NCI-H2227 (cell line): ENCODE measurements around the gene NIPA2.
A peak's percentile ranks its signal among the peaks of the same experiment; 100 is the strongest.
"Not testable (repeated sequence)": the region's sequence is repeated elsewhere in the genome, so short reads cannot be mapped to it uniquely, and the experiment has no call there.

Source experiments
- DNase-seq: peaks from one replicate; lab custom pipeline; 2025; ENCODE audit not compliant: unreplicated experiment; lab: John Stamatoyannopoulos, UW

Gene NIPA2

GRCh38 chr15:22838292-22839042 is at the start of gene NIPA2:
NIPA2 (plus strand) TSS chr15:22838666; CDS start chr15:22851732, 13,066 bp downstream.
- DNase-seq: peak; percentile 98

GRCh38 chr15:22794063-22794462 is 44.4 kb upstream of the NIPA2 start:
- DNase-seq: no peak

- DNase-seq: no peak
These were observed 43.8 kb upstream of the NIPA2 start for GRCh38 chr15:22794621-22795167.

GRCh38 chr15:22795206-22796063 is 43.0 kb upstream of the NIPA2 start:
- no peak for DNase-seq

DNA sequence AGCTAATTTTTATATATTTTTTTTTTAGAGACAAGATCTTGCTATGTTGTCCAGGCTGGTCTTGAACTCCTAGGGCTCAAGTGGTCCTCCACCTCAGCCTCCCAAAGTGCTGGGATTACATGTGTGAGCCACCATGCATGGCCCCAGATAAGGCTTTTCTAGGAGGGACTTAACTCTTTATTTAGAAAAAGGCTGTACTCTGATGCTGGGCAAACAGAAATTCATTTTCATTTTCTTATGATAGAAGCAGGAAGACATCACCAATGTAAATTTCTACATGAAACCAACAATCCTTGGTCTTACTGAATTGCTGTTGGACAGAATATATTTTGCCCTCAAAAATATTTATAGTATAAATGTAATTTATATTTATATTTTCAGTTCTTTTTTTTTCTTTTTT is 42.4 kb upstream of the NIPA2 start:
- no peak for DNase-seq

GRCh38 chr15:22799902-22800301 is 38.6 kb upstream of the NIPA2 start:
- no peak for DNase-seq

DNA sequence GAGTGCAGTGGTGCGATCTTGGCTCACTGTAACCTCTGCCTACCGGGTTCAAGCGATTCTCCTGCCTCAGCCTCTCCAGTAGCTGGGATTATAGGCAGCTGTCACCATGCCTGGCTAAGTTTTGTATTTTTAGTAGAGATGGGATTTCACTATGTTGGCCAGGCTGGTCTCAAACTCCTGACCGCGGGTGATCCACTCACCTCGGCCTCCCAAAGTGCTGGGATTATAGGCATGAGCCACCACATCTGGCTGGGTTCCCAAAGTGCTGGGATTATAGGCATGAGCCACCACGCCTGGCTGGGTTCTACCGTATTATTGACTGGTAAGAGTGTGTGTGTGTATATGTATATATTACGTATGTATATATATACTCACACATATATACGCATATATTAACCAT is 35.5 kb upstream of the NIPA2 start:
- not testable (repeated sequence) for DNase-seq

GRCh38 chr15:22806156-22806555 is 32.3 kb upstream of the NIPA2 start:
- DNase-seq: no peak

- no peak for DNase-seq
These were observed 31.8 kb upstream of the NIPA2 start for GRCh38 chr15:22806664-22807063.

DNA sequence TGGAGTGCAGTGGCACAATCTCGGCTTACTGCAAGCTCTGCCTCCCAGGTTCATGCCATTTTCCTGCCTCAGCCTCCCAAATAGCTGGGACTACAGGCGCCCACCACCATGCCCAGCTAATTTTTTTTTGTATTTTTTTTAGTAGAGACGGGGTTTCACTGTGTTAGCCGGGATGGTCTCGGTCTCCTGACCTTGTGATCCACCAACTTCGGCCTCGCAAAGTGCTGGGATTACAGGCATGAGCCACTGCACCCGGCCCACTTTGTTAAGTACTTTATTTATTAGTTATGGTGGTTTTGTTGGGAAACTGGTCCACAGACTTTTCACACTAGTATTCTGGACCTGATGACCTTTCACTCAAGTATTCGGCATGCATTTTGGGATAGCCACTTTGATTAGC is 30.6 kb upstream of the NIPA2 start:
- DNase-seq: not testable (repeated sequence)

DNA sequence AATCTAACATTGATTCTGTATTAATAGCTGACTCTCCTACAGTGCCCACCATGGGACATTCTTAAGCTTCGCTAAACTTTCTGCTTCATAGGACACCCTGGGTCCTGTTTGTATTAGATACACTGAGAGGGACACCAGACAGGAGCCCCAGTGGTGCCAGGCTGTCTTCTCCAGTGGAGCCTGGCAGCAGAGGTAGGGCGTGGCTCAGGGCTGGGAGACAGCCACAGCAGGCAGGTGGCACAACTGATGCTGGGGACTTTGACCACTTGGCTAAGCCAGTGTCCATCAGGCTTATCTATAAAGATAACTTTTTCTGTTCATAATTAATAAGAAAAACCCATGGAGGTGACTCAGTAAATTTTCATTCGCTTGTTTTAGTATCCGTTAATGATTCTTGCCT is 30.2 kb upstream of the NIPA2 start:
- DNase-seq: no peak

- no peak for DNase-seq
These were observed 29.6 kb upstream of the NIPA2 start for GRCh38 chr15:22808761-22809280.

DNA sequence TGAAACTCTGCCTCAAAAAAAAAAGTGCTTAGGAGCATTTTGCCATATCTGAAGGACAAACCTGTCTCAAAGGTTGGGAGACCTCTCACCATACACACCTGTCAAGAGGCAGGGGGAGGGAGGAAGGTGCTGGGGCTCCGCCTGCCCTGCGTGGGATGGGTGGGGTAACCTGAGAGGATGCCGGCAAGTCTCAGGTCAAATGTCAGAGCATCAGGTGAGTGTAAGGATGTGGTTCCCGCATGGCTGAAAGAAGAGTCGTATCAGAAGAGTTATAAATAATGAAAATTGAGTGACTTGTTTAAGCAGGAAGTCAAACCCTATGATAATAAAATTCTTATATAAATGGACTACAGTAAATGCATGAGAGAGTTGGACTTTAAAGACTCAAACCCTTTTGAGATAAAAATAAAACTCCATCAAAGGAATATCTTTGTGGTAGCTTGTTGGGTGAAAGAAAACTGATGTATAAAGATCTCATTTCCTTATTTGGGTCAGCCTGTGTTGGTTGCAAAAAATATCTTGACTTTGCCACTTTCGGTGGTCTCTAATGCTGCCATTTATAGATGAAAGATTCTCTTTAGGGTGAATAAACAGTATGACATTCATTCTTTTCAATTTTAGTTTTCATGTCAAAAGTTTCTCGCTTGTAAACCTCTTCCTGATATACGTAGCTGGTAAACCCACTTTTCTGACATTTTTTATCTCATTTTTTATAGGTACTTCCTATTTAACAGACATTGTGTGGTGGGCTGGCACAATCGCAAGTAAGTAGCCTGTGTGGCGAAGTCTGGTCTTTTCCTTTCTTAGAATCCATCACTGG is 28.2 kb upstream of the NIPA2 start:
- no peak for DNase-seq

DNA sequence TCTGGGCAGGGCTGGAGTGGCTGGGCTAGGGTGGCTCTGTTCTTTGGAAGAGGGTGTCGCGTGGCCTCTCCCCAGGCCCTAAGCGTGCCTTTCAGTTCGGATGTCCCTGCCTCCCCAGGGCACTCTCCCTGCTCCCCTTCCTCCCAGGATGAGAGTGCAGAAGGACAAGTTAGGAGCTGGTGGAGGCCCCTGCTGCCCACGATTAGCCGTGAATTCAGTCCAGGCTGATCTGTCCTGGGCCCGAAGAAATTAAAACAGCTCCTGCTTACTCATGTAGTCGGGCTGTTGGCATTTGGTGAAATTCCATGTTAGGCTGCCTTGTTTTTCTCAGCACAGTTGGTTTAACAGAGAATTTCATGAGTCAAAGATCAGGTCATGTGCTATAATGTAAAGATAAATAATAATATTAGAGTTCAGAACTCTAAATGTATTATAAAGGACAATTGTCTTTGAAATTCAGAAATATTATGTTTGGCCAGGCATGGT is 27.6 kb upstream of the NIPA2 start:
- DNase-seq: no peak

DNA sequence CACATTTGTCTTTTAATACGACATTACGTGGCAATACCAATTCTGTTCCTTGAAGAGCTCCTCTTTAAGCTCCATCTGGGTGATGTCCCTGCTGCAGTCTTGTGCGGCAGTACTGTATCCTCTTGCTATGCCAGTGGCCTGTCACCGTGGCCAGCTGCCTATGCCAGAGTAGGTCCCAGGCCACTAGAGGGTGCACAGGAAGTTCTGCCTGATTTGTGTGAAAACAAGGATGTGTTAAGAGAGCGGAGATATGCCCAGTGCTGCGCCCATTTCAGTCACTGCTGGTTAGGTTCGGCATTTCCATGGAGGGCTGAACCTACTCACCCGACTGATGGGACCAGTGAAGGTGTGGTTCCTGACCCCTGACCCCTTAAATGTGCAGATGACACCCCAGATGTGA is 26.8 kb upstream of the NIPA2 start:
- DNase-seq: peak; percentile 7

DNA sequence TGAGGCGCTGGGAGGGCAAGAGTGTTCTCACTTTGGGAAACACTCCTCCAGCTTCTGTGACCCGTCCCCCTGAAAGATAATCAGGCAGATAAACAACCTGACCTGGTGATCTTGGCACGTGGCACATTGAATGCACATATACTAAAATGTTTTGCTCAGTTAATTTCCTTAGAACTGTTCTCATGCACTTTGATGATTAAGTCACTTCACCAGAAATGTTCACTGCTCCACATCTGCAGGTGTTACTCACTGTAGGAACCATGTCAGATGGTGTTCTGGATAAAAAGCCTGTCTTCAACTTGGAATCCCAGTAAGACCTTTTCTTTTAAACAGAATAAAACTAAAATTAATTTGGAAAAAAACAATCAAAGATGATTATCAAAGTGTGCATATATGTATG is 24.6 kb upstream of the NIPA2 start:
- no peak for DNase-seq

DNA sequence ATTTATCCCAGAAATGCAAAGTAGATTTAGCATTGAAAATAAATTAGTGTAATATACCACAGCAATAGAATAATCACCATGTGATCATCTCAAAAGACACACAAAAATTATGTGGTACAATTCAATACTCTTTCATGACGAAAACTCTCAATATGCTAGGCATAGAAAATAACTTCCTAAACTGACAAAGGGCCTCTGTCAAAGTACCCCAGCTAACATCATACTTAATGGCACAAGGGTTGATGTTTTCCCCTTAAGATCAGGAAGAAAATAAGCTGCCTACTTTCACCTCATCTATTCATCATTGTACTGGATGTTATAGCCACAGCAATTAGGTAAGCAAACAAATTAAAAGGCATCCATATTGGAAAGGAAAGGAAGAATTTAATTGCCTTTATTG is 22.7 kb upstream of the NIPA2 start:
- no peak for DNase-seq

GRCh38 chr15:22819651-22820050 is 18.8 kb upstream of the NIPA2 start:
- no peak for DNase-seq

DNA sequence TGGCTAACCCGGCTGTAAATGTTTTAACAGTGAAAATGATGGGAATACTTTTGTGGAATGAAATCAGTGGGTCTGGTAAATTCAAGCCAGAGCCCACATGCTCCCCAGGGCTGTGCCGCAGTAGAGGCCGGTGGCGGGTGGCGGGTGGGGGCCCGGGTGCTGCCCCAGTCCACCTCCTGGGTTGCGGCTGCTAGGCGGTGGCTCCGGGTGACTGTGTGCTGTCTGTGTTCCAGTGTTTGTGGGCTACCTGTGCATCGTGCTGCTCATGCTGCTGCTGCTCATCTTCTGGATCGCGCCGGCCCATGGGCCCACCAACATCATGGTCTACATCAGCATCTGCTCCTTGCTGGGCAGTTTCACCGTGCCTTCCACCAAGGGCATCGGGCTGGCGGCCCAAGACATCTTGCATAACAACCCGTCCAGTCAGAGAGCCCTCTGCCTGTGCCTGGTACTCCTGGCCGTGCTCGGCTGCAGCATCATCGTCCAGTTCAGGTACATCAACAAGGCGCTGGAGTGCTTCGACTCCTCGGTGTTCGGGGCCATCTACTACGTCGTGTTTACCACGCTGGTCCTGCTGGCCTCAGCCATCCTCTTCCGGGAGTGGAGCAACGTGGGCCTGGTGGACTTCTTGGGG is 14.9 kb upstream of the NIPA2 start:
- DNase-seq: no peak

DNA sequence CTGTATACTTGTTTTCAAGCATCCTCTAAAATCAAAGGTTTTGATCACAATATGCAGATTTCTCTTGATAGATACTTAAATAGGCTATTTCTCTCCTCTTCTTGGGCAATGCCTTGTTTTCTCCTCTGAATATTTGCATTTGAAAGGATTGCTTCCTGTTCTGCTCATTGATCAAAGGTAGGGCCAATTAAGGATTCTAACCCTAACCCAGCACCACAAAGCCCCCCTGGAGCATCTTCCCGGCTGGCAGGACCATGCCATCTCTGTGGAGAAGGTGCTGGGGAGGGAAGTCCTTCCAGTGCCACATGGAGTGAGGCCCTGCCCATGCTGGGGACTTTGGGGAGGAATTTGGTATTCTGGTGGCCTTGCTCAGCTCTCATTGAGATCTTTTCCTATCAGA is 11.3 kb upstream of the NIPA2 start:
- no peak for DNase-seq
